SK-N-MC (cell line): ENCODE data around the gene SERPINA7.

Experiments
- EZH2 ChIP-seq: fragments of 200-600 bp; sonication (generic); IDR thresholded peaks from one replicate; pipeline ENCODE4 v1.6.1; 2017; ENCODE audit warnings: antibody characterized with exemption
- POLR2AphosphoS5 ChIP-seq: IDR thresholded peaks from 2 replicates; pipeline ENCODE4 v1.6.1; 2012; ENCODE audit warnings: mild to moderate bottlenecking, low read depth, low read length, borderline replicate concordance

DNA sequence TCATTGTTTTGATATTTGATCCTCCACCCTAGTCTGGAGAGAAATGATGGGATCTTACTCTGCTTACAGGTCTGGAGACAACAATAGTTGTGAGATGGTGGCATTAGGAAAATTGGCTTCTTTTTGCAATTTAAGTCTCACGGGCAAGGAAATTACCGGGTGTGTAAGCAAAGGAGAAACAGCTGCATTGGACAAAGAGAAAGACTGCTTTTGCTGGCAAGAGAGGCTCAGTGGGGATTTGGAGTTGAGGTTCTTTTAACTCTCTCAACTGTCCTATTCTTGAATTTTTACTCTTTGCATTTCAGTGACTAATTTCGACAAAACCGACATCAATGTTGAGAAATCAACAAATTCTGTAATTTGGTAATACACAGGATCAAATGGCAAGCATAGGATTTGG is 2.3 kb upstream of the SERPINA7 start:
- no peak for TF ChIP-seq EZH2
- no peak for TF ChIP-seq POLR2AphosphoS5
